Measurements from ENCODE around the gene ROCK2. TPM values are rescaled to one million over a fixed set of nuclear protein-coding genes. Genes with fewer than 3 reads are reported as not detected.

The ROCK2 gene
- total RNA-seq, 1 experiment from 2014 or later, result 25.9 TPM

- TF ChIP-seq MAX (CRISPR knock-in tag; IDR thresholded peaks at IDR 0.05) (0 out of 2 replicates have a peak, but pooled peaks have one; percentile 51), ZBTB21 (CRISPR knock-in tag; IDR thresholded peaks at IDR 0.05; ENCODE audit: borderline replicate concordance) (no peak)
Observed at GRCh38 chr2:11343650-11344341, 640 bp downstream of the ROCK2 start (continued).

GRCh38 chr2:11343368-11343649 lies 1.1 kb downstream of the ROCK2 start:
- ChIA-PET CTCF (interaction anchor here (1.0 to 2.1 kb wide), 7 partner anchors 31 to 211 kb away, joined by 3 to 14 read pairs (median 8); a partner anchor contains a TSS), POLR2A (interaction anchor here (1.1 to 2.1 kb wide), 3 partner anchors 23 to 210 kb away, joined by 3 to 10 read pairs (median 8); a partner anchor contains a TSS)
- peak overlapping the region; percentile 96 for H3K4me3 Mint-ChIP-seq
- DNase-seq (ENCODE audit: low spot score) (no peak), ATAC-seq (no peak)
- H3K4me1 Mint-ChIP-seq, result peaks cover 35% of the 10 kb centered on the region
- TF ChIP-seq CBFB (CRISPR knock-in tag; IDR thresholded peaks at IDR 0.05; ENCODE audit: low read depth) (no peak), ARID4B (CRISPR knock-in tag; IDR thresholded peaks at IDR 0.05; ENCODE audit: borderline replicate concordance) (no peak), CREB1 (CRISPR knock-in tag; IDR thresholded peaks at IDR 0.05) (no peak), PRRX2 (CRISPR knock-in tag; IDR thresholded peaks at IDR 0.05) (no peak), STAT6 (CRISPR knock-in tag; conservative IDR thresholded peaks at IDR 0.05; ENCODE audit: low read depth) (no peak), PREB (CRISPR knock-in tag; IDR thresholded peaks at IDR 0.05; ENCODE audit: borderline replicate concordance) (no peak), NR3C1 (CRISPR knock-in tag; conservative IDR thresholded peaks at IDR 0.05; ENCODE audit: low read depth) (no peak), CTCF (IDR thresholded peaks at IDR 0.05) (no peak), E2F4 (CRISPR knock-in tag; IDR thresholded peaks at IDR 0.05; ENCODE audit: borderline replicate concordance, low read depth) (no peak), ZBTB21 (CRISPR knock-in tag; IDR thresholded peaks at IDR 0.05; ENCODE audit: borderline replicate concordance) (no peak), ZNF317 (CRISPR knock-in tag; IDR thresholded peaks at IDR 0.05; ENCODE audit: borderline replicate concordance, low read depth) (no peak), ZNF416 (CRISPR knock-in tag; IDR thresholded peaks at IDR 0.05) (no peak), ZNF396 (CRISPR knock-in tag; IDR thresholded peaks at IDR 0.05; ENCODE audit: borderline replicate concordance) (no peak), ATF1 (CRISPR knock-in tag; IDR thresholded peaks at IDR 0.05) (no peak), FOXJ3 (CRISPR knock-in tag; IDR thresholded peaks at IDR 0.05; ENCODE audit: borderline replicate concordance) (no peak), ATF2 (CRISPR knock-in tag; IDR thresholded peaks at IDR 0.05; ENCODE audit: borderline replicate concordance, low read depth) (no peak), JUN (CRISPR knock-in tag; IDR thresholded peaks at IDR 0.05) (no peak)
- H3K9me3 Mint-ChIP-seq, result no peaks in the 10 kb centered on the region
- H3K27me3 Mint-ChIP-seq (ENCODE audit: low read depth), result peaks cover 4% of the 10 kb centered on the region; the same call in 1 of the 2 replicates
- peak overlapping the region; percentile 93 for H3K27ac Mint-ChIP-seq
- H3K36me3 Mint-ChIP-seq, result no peaks in the 10 kb centered on the region

Data from WTC11 (cell line).